Cardiac ventricle fibroblast (primary cell): ENCODE measurements around the gene TNP2. TPM values are rescaled to one million over a fixed set of nuclear protein-coding genes. Genes with fewer than 3 reads are reported as not detected.

ENCODE experiments used
- total RNA-seq: library from RNA; depleted of rRNA; stranded (reverse); fragments of >200 nt; gene quantifications from 2 replicates; pipeline ENCODE4 v1.2.3, GENCODE V29; 2015

TNP2 gene
- not detected in 2 replicates for total RNA-seq

DNA sequence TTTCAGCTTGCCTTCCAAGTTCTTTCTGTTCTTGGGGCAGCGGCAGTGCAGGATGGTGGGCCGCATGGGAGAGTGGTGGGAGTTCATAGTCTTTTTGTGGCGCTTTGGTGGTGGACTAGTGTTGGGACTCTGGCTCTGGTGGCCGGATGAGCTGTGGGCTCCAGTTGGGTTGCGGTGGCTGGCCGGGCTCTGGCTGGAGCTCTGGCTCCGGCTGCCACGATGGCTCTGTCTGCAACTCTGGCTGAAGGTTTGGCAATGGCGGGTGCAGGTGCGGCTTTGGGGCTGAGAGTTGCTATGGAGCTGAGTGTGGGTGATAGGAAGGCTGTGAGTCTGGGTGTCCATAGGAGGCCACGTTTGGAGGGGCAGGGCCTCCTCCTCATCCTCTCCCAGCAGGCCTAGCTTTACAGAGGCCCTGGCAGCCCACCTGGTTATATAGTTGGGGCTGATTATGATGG lies at the start of gene TNP2:
TNP2 (minus strand) TSS at position 405 of the 455 bp plus-strand sequence; CDS start at position 342, 63 bp downstream.

DNA sequence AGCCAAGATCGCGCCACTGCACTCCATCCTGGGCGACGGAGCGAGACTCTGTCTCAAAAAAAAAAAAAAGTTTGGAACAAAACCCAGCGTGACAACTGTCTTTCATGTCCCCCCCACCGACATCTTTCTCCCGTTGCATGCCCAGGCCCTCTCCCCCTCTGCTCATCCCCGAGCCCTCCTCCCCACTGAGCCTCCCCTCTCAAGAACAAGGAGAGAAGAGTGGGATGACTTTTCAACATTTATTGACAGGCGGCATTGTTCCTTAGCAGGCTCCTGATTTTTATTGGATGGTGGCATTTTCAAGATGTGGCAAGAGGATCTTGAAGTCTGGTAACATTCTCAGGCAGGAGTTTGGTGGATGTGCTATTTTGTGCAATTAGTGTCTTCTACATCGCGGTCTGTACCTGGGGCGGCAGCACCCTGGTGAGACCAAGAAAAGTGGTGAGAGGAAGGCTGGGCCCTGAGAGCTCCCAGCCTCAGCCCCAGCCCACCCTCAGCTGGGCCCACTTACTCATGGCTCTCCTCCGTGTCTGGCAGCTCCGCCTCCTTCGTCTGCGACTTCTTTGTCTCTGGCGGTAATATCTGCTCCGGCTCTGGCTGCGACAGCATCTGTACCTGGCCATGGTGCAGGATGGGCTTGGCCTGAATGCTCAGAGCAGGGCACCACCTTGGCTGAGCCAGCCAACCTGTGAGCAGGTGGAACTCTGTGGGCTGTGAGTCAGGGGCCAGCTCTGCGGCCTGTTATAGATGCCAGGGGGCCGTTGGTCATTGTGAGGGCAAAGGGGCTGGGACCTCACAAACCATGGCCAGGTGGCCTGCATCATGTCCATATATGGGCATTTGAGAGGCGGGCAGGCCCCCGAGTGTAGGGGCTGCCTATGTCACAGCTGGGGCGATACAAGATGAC lies 11.7 kb upstream of the TNP2 start, which contains the start of gene PRM1:
PRM1 (minus strand) TSS at position 715 of the 907 bp plus-strand sequence; CDS start at position 623, 92 bp downstream.

DNA sequence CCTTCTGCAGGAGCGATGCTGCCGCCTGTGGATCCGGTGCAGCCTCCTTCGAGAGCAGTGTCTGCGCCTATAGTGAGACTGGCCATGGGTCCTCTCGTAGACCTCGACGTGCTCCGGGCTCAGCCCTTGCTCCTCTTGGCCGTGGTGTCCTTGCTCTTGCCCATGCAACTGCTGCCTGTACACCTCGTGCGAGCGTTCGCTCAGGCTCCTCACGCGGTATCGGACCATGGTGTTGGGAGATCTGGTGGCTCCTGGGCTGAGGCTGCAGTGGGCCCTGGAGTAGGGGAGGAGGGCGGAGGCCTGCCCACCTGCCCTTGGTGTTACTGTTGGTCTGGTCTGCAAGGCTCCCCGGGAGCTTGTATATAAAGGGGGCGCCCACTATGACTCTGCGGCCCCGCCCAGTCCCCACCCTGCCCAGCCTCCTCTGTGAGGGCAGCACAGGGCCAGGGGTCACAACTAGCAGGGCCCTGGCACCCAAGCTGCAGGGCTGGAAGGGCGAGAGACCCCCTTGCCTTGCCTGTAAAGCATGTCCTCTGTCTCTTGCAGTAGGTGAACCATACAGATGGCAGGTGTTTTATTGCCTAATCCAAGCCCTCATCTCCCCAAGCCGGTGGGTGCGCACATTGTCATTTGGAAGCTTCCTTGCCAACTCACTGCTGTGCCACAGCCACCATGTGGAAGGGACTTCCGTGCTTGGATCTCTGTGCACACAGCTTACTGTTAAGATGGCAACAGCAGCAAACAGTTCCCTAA lies 7.2 kb upstream of the TNP2 start, which contains the start of gene PRM2:
PRM2 (minus strand) TSS at position 338 of the 753 bp plus-strand sequence; CDS start at position 228, 110 bp downstream.

DNA sequence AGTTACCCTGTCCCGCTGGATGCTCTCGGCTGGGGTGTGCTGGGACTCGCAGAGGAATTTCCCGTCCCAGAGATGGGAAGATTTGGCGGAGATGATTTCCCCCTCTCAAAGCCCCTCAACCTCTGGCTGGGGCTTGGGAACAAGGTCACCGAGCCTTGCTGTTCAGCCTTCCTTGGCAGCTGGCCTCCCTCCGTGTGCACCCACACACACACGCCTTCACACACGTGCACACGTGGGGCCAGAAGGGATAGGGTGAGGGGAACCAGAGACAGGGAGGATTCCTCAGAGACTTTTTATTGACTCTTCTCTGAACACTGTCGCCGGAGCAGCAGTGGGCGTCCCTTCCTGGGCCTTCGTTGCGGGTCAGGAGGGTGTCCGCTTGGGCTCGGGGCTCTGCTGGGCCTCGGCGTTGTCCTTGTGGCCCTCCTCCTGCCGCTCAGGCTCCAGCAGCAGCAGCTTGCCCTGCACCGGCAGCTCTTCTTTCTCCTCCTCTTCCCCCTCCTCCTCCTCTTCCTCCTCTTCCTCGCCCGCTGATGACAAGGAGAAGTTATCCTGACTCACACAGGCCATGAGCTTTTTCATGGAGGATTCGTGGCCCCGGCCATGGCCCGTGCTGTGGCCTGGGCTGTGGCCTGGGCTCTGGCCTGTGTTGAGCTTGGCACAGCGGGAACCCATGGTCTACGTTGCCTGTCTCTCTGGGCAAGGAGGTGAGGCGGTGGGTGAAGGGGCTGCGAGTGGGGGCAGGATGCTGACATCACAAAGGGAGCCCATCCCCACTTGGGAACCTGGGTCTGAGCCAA lies 4.0 kb upstream of the TNP2 start, which contains the start of gene PRM3:
PRM3 (minus strand) TSS at position 709 of the 800 bp plus-strand sequence; CDS start at position 675, 34 bp downstream.

DNA sequence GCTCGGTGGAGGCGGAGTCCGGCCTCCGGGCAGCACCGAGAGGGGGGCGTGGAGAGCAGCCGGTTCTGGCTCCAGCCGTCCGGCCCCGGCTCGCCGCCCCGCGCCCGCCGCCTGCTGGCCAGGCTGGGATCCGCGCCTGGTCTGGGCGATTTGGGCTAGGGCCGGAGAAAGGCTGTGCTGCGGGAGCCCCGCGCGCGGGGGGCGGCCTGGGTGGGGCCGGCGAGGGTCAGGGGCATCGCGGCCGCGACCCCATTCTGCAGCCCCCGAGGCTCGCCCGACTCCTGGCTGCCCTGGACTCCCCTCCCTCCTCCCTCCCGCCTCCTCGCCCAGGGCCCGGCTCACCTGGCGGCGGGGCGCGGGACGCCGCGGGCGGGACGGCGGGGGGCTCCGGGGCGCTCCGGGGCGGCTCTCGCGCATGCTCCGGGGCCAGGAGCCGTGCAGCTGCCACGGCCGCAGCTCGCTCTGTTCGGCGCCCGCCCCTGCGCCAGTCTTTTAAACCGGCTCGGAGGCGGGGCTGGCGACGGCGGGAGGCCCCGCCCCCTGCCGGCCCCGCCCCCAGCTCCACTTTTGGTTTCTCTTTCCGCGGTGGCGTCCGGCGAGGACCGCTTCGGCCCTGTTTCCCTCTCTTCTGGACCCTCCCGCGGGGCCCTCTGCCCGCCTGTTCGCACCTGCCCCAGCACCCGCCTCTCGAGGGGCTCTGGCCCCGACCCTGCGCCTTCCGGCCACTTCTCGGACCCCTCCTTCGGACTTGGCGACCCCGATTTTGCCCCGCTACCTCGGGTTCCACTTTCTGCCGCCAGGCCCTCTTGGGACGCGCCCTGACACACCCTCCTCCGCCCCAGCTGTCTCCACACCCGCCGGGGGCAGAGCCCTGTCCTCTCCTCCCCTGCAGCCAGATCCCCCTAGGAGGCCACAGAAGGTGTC lies 13.1 kb downstream of the TNP2 start, which contains the start of gene SOCS1:
SOCS1 (minus strand) TSS at position 468 of the 924 bp plus-strand sequence. CDS start 726 bp downstream, outside the sequence.

Other genes starting within 250 kb of the TNP2 start
- 1.5 and 2.1 TPM in 2 replicates for gene SOCS1, start 13.1 kb downstream of the TNP2 start, total RNA-seq
- gene PRM3, start 4.3 kb upstream of the TNP2 start, total RNA-seq = not detected in 2 replicates
- gene PRM2, start 7.2 kb upstream of the TNP2 start, total RNA-seq = not detected in 2 replicates
- not detected in 2 replicates for gene PRM1, start 12.0 kb upstream of the TNP2 start, total RNA-seq
- 1.4 and 1.7 TPM in 2 replicates for gene RMI2, start 76.1 kb upstream of the TNP2 start, total RNA-seq